Adrenal gland (tissue), 12 donors: ENCODE data around the gene SPATA3. TPM values are rescaled to one million over a fixed set of nuclear protein-coding genes. Genes with fewer than 3 reads are reported as not detected.

Experiments
- DNase-seq, 7 donors: peaks; one replicate each; pipeline ENCODE4 v3.0.0-alpha.2; 2019 to 2020
- H3K27ac ChIP-seq, 5 donors: fragments of 200-600 bp; sonication (generic) in 4 of 5; 1 replicate in 3 of 5; 2 replicates in 2 of 5; pipeline versions ENCODE4 v1.5.1 to v1.8.0; 2016 to 2020; ENCODE audit warnings: mild to moderate bottlenecking in 1 of 5
- H3K27me3 ChIP-seq: fragments of 200-600 bp; 2 replicates; pipeline ENCODE4 v1.8.0; 2021
- H3K36me3 ChIP-seq, 2 donors: fragments of 200-600 bp; replicated peaks in 1 of 2; 1 replicate in 1 of 2; 2 replicates in 1 of 2; pipeline versions ENCODE4 v1.5.1 to v1.8.0; 2018 to 2022
- H3K4me1 ChIP-seq, 2 donors: fragments of 200-600 bp; replicated peaks in 1 of 2; 1 replicate in 1 of 2; 2 replicates in 1 of 2; pipeline versions ENCODE4 v1.5.1 to v1.8.0; 2018 to 2021
- H3K4me3 ChIP-seq, 4 donors: fragments of 200-600 bp; sonication (generic) in 3 of 4; one replicate each; pipeline ENCODE4 v1.5.1; 2016 to 2018
- H3K9me3 ChIP-seq, 3 donors: fragments of 200-600 bp; sonication (generic) in 1 of 3; replicated peaks in 1 of 3; 1 replicate in 2 of 3; 2 replicates in 1 of 3; pipeline versions ENCODE4 v1.5.1 to v1.8.0; 2016 to 2021
- POLR2A ChIP-seq, 2 donors: fragments of 450-650 bp; IDR thresholded peaks; one replicate each; pipeline ENCODE4 v1.6.1; 2017; ENCODE audit warnings: antibody characterized with exemption in 2 of 2, mild to moderate bottlenecking in 2 of 2, moderate library complexity in 1 of 2
- WGBS, 4 donors: extraction: QIAGEN DNeasy Blood & Tissue Kit in 2 of 4; methylation state at CpG; one replicate each; pipeline versions ENCODE4 v1.1.5 to v1.1.7; 2013 to 2017; 5-methylcytosine and 5-hydroxymethylcytosine counted together
- intact Hi-C, 2 donors: fragments of 100-400 bp; cut with DNase I; formaldehyde crosslinking; loops; one replicate each; pipeline versions ENCODE4 v1.14.1 to v1.15.0; 2022 to 2023
- polyA plus RNA-seq, 3 donors: library from polyadenylated mRNA; stranded (reverse); fragments of 200-250 nt in 2 of 3; fragments of 350-450 nt in 1 of 3; fragmentation: Illumina TruSeq in 1 of 3; extraction: RNeasy Lipid Tissue Mini Kit (QIAGEN cat#74804) in 1 of 3; gene quantifications; one replicate each; pipeline ENCODE4 v1.2.3, GENCODE V29; 2013 to 2014
- total RNA-seq, 9 donors: library from RNA; depleted of rRNA in 4 of 9; stranded (reverse); fragments of >200 nt in 4 of 9; fragments of 120-200 nt in 1 of 9; fragmentation: NEBNext Ultra II Directional in 1 of 9; extraction: Animal tissue kit (Norgen Biotek cat#: 25700) in 1 of 9; gene quantifications; one replicate each; pipeline versions ENCODE4 v1.1.0 to v1.2.4, GENCODE V29; 2013 to 2023
- TF ChIP-seq, protein P1 (sequence below), 6 experiments: fragments of 450-650 bp in 4 of 6; fragments of 200-600 bp in 2 of 6; sonication (generic) in 1 of 6; IDR thresholded peaks; 1 replicate in 5 of 6; 2 replicates in 1 of 6; pipeline versions ENCODE4 v1.5.1 to v1.8.0; 2016 to 2021; ENCODE audit warnings: antibody characterized with exemption in 6 of 6, mild to moderate bottlenecking in 2 of 6, moderate library complexity in 1 of 6
- donor health status: healthy with polysubstance abuse.
- donor health status: Bipolar disorder and iron deficiency.
- donor health status: DM: yes; HTN: yes; CAD: no.
- donor health status: DM: no; HTN: no; CAD: no.
- donor health status: DM: no; HTN: no; CAD: no.
- donor health status: DM: yes; HTN: yes; CAD: no.

The SPATA3 gene
- total and polyA plus RNA-seq, 12 donors = not detected

DNA sequence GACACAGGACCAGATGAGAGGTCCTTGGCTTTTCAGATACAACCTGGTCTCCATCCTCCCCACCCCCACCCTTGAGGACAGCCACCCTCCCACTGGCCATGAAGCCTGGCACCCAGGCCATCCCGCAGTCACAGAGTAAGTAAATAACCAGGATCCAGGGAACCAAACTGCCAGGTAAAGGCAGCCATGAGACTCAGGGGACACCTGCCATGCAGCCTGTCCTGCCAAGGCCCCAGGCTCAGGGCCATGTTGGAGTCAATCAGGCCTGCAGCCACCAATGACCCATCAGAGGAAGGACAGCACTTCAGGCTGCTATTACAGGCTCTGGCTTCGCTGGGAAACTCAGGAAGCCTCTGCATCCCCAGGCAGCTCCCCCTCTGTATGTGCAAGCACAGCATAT, 15.6 kb downstream of the SPATA3 start:
- no peak overlapping the region for H3K4me3 ChIP-seq
- no peaks in the 10 kb centered on the region for H3K36me3 ChIP-seq
- DNase-seq = no peak
- H3K9me3 ChIP-seq = no peaks in the 10 kb centered on the region
- no peaks in the 10 kb centered on the region for H3K27me3 ChIP-seq
- H3K4me1 ChIP-seq = no peaks in the 10 kb centered on the region
- TF ChIP-seq, protein P1, sequence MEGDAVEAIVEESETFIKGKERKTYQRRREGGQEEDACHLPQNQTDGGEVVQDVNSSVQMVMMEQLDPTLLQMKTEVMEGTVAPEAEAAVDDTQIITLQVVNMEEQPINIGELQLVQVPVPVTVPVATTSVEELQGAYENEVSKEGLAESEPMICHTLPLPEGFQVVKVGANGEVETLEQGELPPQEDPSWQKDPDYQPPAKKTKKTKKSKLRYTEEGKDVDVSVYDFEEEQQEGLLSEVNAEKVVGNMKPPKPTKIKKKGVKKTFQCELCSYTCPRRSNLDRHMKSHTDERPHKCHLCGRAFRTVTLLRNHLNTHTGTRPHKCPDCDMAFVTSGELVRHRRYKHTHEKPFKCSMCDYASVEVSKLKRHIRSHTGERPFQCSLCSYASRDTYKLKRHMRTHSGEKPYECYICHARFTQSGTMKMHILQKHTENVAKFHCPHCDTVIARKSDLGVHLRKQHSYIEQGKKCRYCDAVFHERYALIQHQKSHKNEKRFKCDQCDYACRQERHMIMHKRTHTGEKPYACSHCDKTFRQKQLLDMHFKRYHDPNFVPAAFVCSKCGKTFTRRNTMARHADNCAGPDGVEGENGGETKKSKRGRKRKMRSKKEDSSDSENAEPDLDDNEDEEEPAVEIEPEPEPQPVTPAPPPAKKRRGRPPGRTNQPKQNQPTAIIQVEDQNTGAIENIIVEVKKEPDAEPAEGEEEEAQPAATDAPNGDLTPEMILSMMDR (IDR thresholded peaks at IDR 0.05) = no peak
- TF ChIP-seq POLR2A (IDR thresholded peaks at IDR 0.05) = no peak
- no peak overlapping the region for H3K27ac ChIP-seq
- intact Hi-C loops = no loop called here
- WGBS, 4 donors = 44 to 72% (median 50%) methylated on average over 2 of the region's 2 CpGs; no CpG with 5 or more reads in 1 of the 4 donors

GRCh38 chr2:231012463-231012862, 16.5 kb downstream of the SPATA3 start:
- TF ChIP-seq, protein P1 (IDR thresholded peaks at IDR 0.05) = no peak
- TF ChIP-seq POLR2A (IDR thresholded peaks at IDR 0.05) = no peak
- no peak for DNase-seq
- 60 to 69% (median 63%) methylated on average over 3 of the region's 3 CpGs for WGBS, 4 donors
- Histone ChIP-seq H3K9me3 (no peaks in the 10 kb centered on the region), H3K27ac (no peak overlapping the region), H3K4me1 (no peaks in the 10 kb centered on the region), H3K27me3 (no peaks in the 10 kb centered on the region), H3K36me3 (no peaks in the 10 kb centered on the region), H3K4me3 (no peak overlapping the region)
- intact Hi-C loops = no loop called here

- H3K36me3 ChIP-seq = no peaks in the 10 kb centered on the region
- no peak for DNase-seq
- H3K4me3 ChIP-seq = no peak overlapping the region
- no peaks in the 10 kb centered on the region for H3K27me3 ChIP-seq
- intact Hi-C loops = no loop called here
- TF ChIP-seq POLR2A (IDR thresholded peaks at IDR 0.05) = no peak
- TF ChIP-seq, protein P1 (IDR thresholded peaks at IDR 0.05) = no peak
- no peaks in the 10 kb centered on the region for H3K4me1 ChIP-seq
- 16 to 31% (median 20%) methylated on average over 3 of the region's 3 CpGs for WGBS, 4 donors
- H3K27ac ChIP-seq = no peak overlapping the region
- no peaks in the 10 kb centered on the region for H3K9me3 ChIP-seq
Observed at GRCh38 chr2:231013820-231014219, 17.9 kb downstream of the SPATA3 start.

DNA sequence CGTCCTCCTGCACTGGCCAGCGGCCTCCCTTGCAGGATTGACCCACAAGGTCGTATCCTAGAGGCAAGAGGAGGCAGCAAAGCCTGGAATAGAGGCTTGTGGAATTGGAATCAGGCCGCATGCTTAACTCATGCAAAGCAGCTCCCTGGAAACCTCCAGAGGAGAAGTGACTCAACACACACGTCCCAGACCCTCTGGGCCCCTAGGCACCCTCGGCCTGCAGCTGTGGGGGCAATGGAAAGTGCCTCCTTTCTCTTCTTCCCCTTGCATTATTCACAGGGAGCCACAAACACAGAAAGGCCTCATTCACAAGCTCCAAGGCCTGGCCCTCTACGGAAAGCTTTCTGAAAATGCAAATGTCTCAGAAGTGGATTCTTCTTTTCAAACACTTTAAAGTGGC, 19.6 kb downstream of the SPATA3 start:
- Histone ChIP-seq H3K4me1 (no peaks in the 10 kb centered on the region), H3K27ac (no peak overlapping the region), H3K27me3 (no peaks in the 10 kb centered on the region), H3K4me3 (no peak overlapping the region), H3K36me3 (no peaks in the 10 kb centered on the region), H3K9me3 (no peaks in the 10 kb centered on the region)
- WGBS, 4 donors = 71 to 85% (median 74%) methylated on average over 3 to 7 of the region's 7 CpGs
- DNase-seq = no peak
- intact Hi-C loops = no loop called here
- no peak for TF ChIP-seq POLR2A (IDR thresholded peaks at IDR 0.05)
- TF ChIP-seq, protein P1 (IDR thresholded peaks at IDR 0.05) = no peak
